CD8-positive, alpha-beta memory T cell (primary cell): ENCODE data around the gene AK4. TPM values are rescaled to one million over a fixed set of nuclear protein-coding genes. Genes with fewer than 3 reads are reported as not detected.

Source experiments
- CTCF ChIA-PET: fragments of 350-600 bp; sonication (Branson Sonifier 250); formaldehyde crosslinking; loops from one replicate; lab custom pipeline; 2021; ENCODE audit warnings: antibody characterized with exemption; lab: Charles Lee
- POLR2A ChIA-PET: fragments of 350-600 bp; sonication (Branson Sonifier 250); formaldehyde crosslinking; loops from one replicate; lab custom pipeline; 2021; ENCODE audit warnings: antibody characterized with exemption; lab: Charles Lee
- DNase-seq, 5 donors: peaks; one replicate each; pipeline versions ENCODE4 v3.0.0 to v3.0.0-alpha.2; 2020 to 2022; ENCODE audit warnings: mixed read lengths in 1 of 5
- H3K27ac ChIP-seq: one replicate; pipeline ENCODE4 v1.7.0; 2013; ENCODE audit warnings: low read depth, mild to moderate bottlenecking, low read length, moderate library complexity
- H3K27me3 ChIP-seq: 2 replicates; pipeline ENCODE4 v1.7.0; 2013; ENCODE audit warnings: low read length, mild to moderate bottlenecking; ENCODE audit not compliant: insufficient read depth, poor library complexity, severe bottlenecking
- H3K36me3 ChIP-seq: 2 replicates; pipeline ENCODE4 v1.7.0; 2013; ENCODE audit warnings: mild to moderate bottlenecking, low read length, moderate library complexity; ENCODE audit not compliant: insufficient read depth
- H3K4me1 ChIP-seq: 2 replicates; pipeline ENCODE4 v1.7.0; 2013; ENCODE audit warnings: mild to moderate bottlenecking, low read length, moderate library complexity; ENCODE audit not compliant: insufficient read depth
- H3K4me3 ChIP-seq: 2 replicates; pipeline ENCODE4 v1.7.0; 2013; ENCODE audit warnings: mild to moderate bottlenecking, low read length
- H3K9me3 ChIP-seq: 2 replicates; pipeline ENCODE4 v1.7.0; 2013; ENCODE audit warnings: mild to moderate bottlenecking, low read length
- H3K27ac Mint-ChIP-seq, 8 donors: one replicate each; pipeline ENCODE4 v1.8.0; 2020 to 2021; ENCODE audit warnings: mixed read lengths in 8 of 8, mild to moderate bottlenecking in 6 of 8, inconsistent platforms in 3 of 8, moderate library complexity in 3 of 8
- H3K27me3 Mint-ChIP-seq, 2 donors: one replicate each; pipeline ENCODE4 v1.8.0; 2020 to 2021; ENCODE audit warnings: mixed read lengths in 2 of 2, mild to moderate bottlenecking in 1 of 2, moderate library complexity in 1 of 2
- H3K36me3 Mint-ChIP-seq, 3 donors: one replicate each; pipeline ENCODE4 v1.8.0; 2020 to 2021; ENCODE audit warnings: mixed read lengths in 3 of 3, inconsistent platforms in 1 of 3, mild to moderate bottlenecking in 1 of 3
- H3K4me1 Mint-ChIP-seq, 3 donors: one replicate each; pipeline ENCODE4 v1.8.0; 2020 to 2021; ENCODE audit warnings: mixed read lengths in 3 of 3, inconsistent platforms in 1 of 3, mild to moderate bottlenecking in 1 of 3
- H3K4me3 Mint-ChIP-seq, 7 donors: one replicate each; pipeline ENCODE4 v1.8.0; 2020 to 2021; ENCODE audit warnings: mixed read lengths in 7 of 7, mild to moderate bottlenecking in 6 of 7, moderate library complexity in 4 of 7, inconsistent platforms in 2 of 7
- H3K9me3 Mint-ChIP-seq, 5 donors: one replicate each; pipeline ENCODE4 v1.8.0; 2020 to 2022; ENCODE audit warnings: mixed read lengths in 5 of 5, mild to moderate bottlenecking in 3 of 5, moderate library complexity in 2 of 5, inconsistent platforms in 1 of 5
- polyA plus RNA-seq: library from polyadenylated mRNA; unstranded; fragments of 300-500 nt; fragmentation: Illumina TruSeq; gene quantifications from one replicate; pipeline ENCODE4 v1.2.3, GENCODE V29; 2021
- total RNA-seq, 2 experiments: library from RNA; stranded (reverse); gene quantifications; one replicate each; pipeline ENCODE4 v1.2.3, GENCODE V29; 2021

AK4 gene
- total and polyA plus RNA-seq, 3 experiments from 2014 or later: 0.08 to 32.2 (median 29.9) TPM

- H3K9me3 Mint-ChIP-seq: peaks cover 3 to 9% (median 8%) of the 10 kb centered on the region in 5 donors
- Histone ChIP-seq H3K4me1 (no peaks in the 10 kb centered on the region), H3K36me3 (no peaks in the 10 kb centered on the region), H3K27ac (no peak overlapping the region), H3K9me3 (no peaks in the 10 kb centered on the region), H3K4me3 (no peak overlapping the region), H3K27me3 (no peaks in the 10 kb centered on the region)
- H3K4me3 Mint-ChIP-seq: no peak overlapping the region
- peak overlapping the region in 1 of 8 donors; percentile 37 for H3K27ac Mint-ChIP-seq
- no peaks in the 10 kb centered on the region for H3K4me1 Mint-ChIP-seq
- ChIA-PET POLR2A (no interaction called here), CTCF (interaction anchor here (2.8 kb wide), 1 partner anchor 450 kb away, joined by 32 read pairs; no protein-coding TSS in a partner anchor)
- peaks cover 0 to 6% (median 0%) of the 10 kb centered on the region in 3 donors for H3K36me3 Mint-ChIP-seq
- peaks cover 8 to 21% of the 10 kb centered on the region in 2 donors for H3K27me3 Mint-ChIP-seq
- no peak for DNase-seq
Measured at GRCh38 chr1:65237503-65237902, 89.5 kb downstream of the AK4 start.

DNA sequence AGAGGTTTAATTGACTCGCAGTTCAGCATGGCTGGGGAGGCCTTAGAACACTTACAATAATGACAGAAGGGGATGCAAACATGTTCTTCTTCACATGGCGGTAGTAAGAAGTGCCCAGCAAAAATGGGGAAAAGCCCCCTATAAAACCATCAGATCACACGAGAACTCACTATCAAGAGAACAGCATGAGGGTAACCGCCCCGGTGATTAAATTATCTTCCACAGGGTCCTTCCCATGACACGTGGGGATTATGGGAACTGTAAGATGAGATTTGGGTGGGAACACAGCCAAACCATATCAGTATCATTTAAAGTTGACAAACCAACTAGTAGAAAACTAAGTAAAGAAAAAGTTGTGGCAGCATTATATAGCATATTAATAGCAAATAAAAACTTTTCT lies 90.0 kb downstream of the AK4 start:
- no peak overlapping the region for H3K27ac ChIP-seq
- H3K4me3 ChIP-seq: no peak overlapping the region
- no peak for DNase-seq
- Mint-ChIP-seq H3K9me3 (peaks cover 3 to 9% (median 8%) of the 10 kb centered on the region in 5 donors), H3K4me1 (no peaks in the 10 kb centered on the region), H3K27ac (no peak overlapping the region), H3K4me3 (no peak overlapping the region), H3K36me3 (peaks cover 0 to 6% (median 0%) of the 10 kb centered on the region in 3 donors), H3K27me3 (peaks cover 8 to 21% of the 10 kb centered on the region in 2 donors)
- no peaks in the 10 kb centered on the region for H3K4me1 ChIP-seq
- H3K36me3 ChIP-seq: no peaks in the 10 kb centered on the region
- no peaks in the 10 kb centered on the region for H3K27me3 ChIP-seq
- ChIA-PET POLR2A (no interaction called here), CTCF (interaction anchor here (0.6 kb wide), 1 partner anchor 450 kb away, joined by 3 read pairs; no protein-coding TSS in a partner anchor)
- no peaks in the 10 kb centered on the region for H3K9me3 ChIP-seq

- Histone ChIP-seq H3K9me3 (no peaks in the 10 kb centered on the region), H3K27ac (no peak overlapping the region), H3K36me3 (no peaks in the 10 kb centered on the region), H3K27me3 (no peaks in the 10 kb centered on the region), H3K4me3 (no peak overlapping the region), H3K4me1 (no peaks in the 10 kb centered on the region)
- ChIA-PET POLR2A (no interaction called here), CTCF (interaction anchor here (0.7 kb wide), 1 partner anchor 444 kb away, joined by 3 read pairs; no protein-coding TSS in a partner anchor)
- H3K4me1 Mint-ChIP-seq: no peaks in the 10 kb centered on the region
- DNase-seq: no peak
- H3K9me3 Mint-ChIP-seq: no peaks in the 10 kb centered on the region
- peaks cover 3 to 49% of the 10 kb centered on the region in 2 donors for H3K27me3 Mint-ChIP-seq
- no peaks in the 10 kb centered on the region for H3K36me3 Mint-ChIP-seq
- H3K4me3 Mint-ChIP-seq: no peak overlapping the region
- H3K27ac Mint-ChIP-seq: no peak overlapping the region
Measured at GRCh38 chr1:65243491-65243890, 95.5 kb downstream of the AK4 start.

- no peaks in the 10 kb centered on the region for H3K9me3 ChIP-seq
- Mint-ChIP-seq H3K27me3 (peaks cover 3 to 49% of the 10 kb centered on the region in 2 donors), H3K9me3 (no peaks in the 10 kb centered on the region), H3K4me1 (no peaks in the 10 kb centered on the region), H3K4me3 (no peak overlapping the region), H3K27ac (no peak overlapping the region), H3K36me3 (no peaks in the 10 kb centered on the region)
- H3K4me3 ChIP-seq: no peak overlapping the region
- DNase-seq: no peak
- CTCF ChIA-PET: no interaction called here
- no peaks in the 10 kb centered on the region for H3K4me1 ChIP-seq
- POLR2A ChIA-PET: no interaction called here
- H3K27me3 ChIP-seq: no peaks in the 10 kb centered on the region
- H3K36me3 ChIP-seq: no peaks in the 10 kb centered on the region
- H3K27ac ChIP-seq: no peak overlapping the region
Measured at GRCh38 chr1:65245295-65245694, 97.3 kb downstream of the AK4 start.

GRCh38 chr1:65247419-65248359 lies 99.7 kb downstream of the AK4 start:
- H3K27ac ChIP-seq: no peak overlapping the region
- H3K4me1 ChIP-seq: no peaks in the 10 kb centered on the region
- no peak for DNase-seq
- no peaks in the 10 kb centered on the region for H3K36me3 ChIP-seq
- POLR2A ChIA-PET: no interaction called here
- no peak overlapping the region for H3K27ac Mint-ChIP-seq
- H3K9me3 Mint-ChIP-seq: no peaks in the 10 kb centered on the region
- CTCF ChIA-PET: interaction anchor here (1.3 kb wide), 1 partner anchor 12 kb away, joined by 4 read pairs; no protein-coding TSS in a partner anchor
- no peak overlapping the region for H3K4me3 Mint-ChIP-seq
- no peaks in the 10 kb centered on the region for H3K36me3 Mint-ChIP-seq
- peaks cover 0 to 42% of the 10 kb centered on the region in 2 donors for H3K27me3 Mint-ChIP-seq
- no peaks in the 10 kb centered on the region for H3K9me3 ChIP-seq
- no peaks in the 10 kb centered on the region for H3K4me1 Mint-ChIP-seq
- no peak overlapping the region for H3K4me3 ChIP-seq
- no peaks in the 10 kb centered on the region for H3K27me3 ChIP-seq

DNA sequence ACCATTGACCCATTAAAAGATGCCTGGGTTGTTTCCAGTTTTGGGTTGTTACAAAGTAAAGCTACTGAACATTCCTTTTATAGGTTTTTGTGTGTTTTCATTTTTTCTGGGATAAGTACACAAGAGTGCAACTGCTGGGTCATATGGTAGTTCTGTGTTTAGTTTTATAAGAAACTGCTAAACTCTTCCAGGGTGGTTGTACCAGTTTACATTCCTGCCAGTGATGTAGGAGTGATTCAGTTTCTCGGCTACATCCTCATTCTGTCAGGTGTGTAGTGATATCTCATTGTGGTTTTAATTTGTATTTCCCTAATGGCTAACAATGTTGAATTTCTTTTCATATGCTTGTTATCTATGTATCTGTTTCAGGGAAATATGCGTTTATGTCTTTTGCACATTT lies 102.8 kb downstream of the AK4 start:
- Mint-ChIP-seq H3K4me1 (peaks cover 19 to 21% (median 20%) of the 10 kb centered on the region in 3 donors), H3K27me3 (peaks cover 4 to 19% of the 10 kb centered on the region in 2 donors), H3K9me3 (no peaks in the 10 kb centered on the region), H3K27ac (no peak overlapping the region), H3K36me3 (peaks cover 0 to 2% (median 0%) of the 10 kb centered on the region in 3 donors), H3K4me3 (no peak overlapping the region)
- Histone ChIP-seq H3K4me1 (peaks cover 12% of the 10 kb centered on the region), H3K9me3 (no peaks in the 10 kb centered on the region), H3K27ac (no peak overlapping the region), H3K27me3 (no peaks in the 10 kb centered on the region), H3K36me3 (no peaks in the 10 kb centered on the region), H3K4me3 (no peak overlapping the region)
- ChIA-PET CTCF (no interaction called here), POLR2A (no interaction called here)
- no peak for DNase-seq

DNA sequence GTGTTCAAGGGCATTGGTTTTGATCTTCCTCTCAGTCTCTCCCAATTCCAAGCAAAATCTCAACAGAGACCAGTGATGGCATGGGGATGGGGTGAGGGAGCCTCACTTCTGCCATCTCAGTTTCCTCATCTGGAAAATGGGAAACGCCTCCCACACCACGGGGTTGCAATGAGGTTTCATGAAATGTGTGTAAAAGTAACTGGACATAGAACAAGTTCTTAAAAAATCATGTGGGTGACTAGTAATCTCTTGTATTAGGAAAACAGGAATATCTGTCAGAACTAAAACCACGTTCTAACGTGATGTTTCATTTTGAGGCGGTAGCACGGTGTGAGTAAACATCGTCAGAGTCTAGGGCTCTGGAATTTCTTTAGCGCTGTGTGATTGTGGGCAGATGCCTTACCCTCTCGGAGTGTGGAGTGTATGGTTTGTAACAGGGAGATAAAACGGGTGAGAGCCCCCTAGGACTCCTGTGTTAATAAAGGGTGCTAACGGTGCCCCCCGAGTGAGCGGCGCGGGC lies 105.9 kb downstream of the AK4 start:
- Histone ChIP-seq H3K36me3 (no peaks in the 10 kb centered on the region), H3K27ac (peak overlapping the region; percentile 74), H3K9me3 (no peaks in the 10 kb centered on the region), H3K27me3 (no peaks in the 10 kb centered on the region), H3K4me3 (peak overlapping the region; percentile 65), H3K4me1 (peaks cover 12% of the 10 kb centered on the region)
- H3K9me3 Mint-ChIP-seq: no peaks in the 10 kb centered on the region
- peaks cover 19 to 26% (median 20%) of the 10 kb centered on the region in 3 donors for H3K4me1 Mint-ChIP-seq
- peaks cover 4 to 6% of the 10 kb centered on the region in 2 donors for H3K27me3 Mint-ChIP-seq
- DNase-seq: no peak
- ChIA-PET CTCF (interaction anchor here (0.6 to 1.4 kb wide), 4 partner anchors 9 to 1192 kb away, joined by 3 to 4 read pairs (median 4); partner anchors contain the start of genes LEPR and LEPROT), POLR2A (interaction anchor here (1.0 to 2.0 kb wide), 4 partner anchors 9 to 166 kb away, joined by 3 to 21 read pairs (median 11); partner anchors contain the start of genes LEPR and LEPROT)
- H3K27ac Mint-ChIP-seq: peak overlapping the region; percentile 38 to 94 (median 86)
- peak overlapping the region; percentile 86 to 95 (median 91) for H3K4me3 Mint-ChIP-seq
- peaks cover 0 to 2% (median 0%) of the 10 kb centered on the region in 3 donors for H3K36me3 Mint-ChIP-seq
